Breast epithelium (tissue), 3 donors: Measurements from ENCODE around the gene RERE.

Experiments
- CTCF ChIP-seq, 3 donors: fragments of 450-650 bp; IDR thresholded peaks; one replicate each; pipeline ENCODE4 v1.5.1; 2016 to 2017; ENCODE audit warnings: antibody characterized with exemption in 3 of 3, mild to moderate bottlenecking in 3 of 3, moderate library complexity in 3 of 3
- POLR2A ChIP-seq: fragments of 450-650 bp; IDR thresholded peaks from one replicate; pipeline ENCODE4 v1.6.1; 2016; ENCODE audit warnings: antibody characterized with exemption, mild to moderate bottlenecking, moderate library complexity
- POLR2AphosphoS5 ChIP-seq, 3 donors: sonication (generic); formaldehyde crosslinking; IDR thresholded peaks; one replicate each; pipeline ENCODE4 v1.6.1; 2017; ENCODE audit warnings: antibody characterized with exemption in 3 of 3

GRCh38 chr1:8670371-8670818 is 147.0 kb downstream of the RERE start:
- TF ChIP-seq POLR2AphosphoS5 (IDR thresholded peaks at IDR 0.05): no peak
- no peak for TF ChIP-seq POLR2A
- TF ChIP-seq CTCF (IDR thresholded peaks at IDR 0.05): no peak
